Measurements from ENCODE around the gene SMO.

Gene SMO

GRCh38 chr7:129225206-129225930 lies 36.9 kb downstream of the SMO start:
- DNase-seq (ENCODE audit: low read depth), result no peak
- H3K4me3 ChIP-seq (ENCODE audit: control insufficient read depth, low read depth, low read length), result peak overlapping the region; percentile 59
- no peak for TF ChIP-seq CTCF (IDR thresholded peaks at IDR 0.05; ENCODE audit: control insufficient read depth, insufficient read depth, low read depth, low read length, missing control alignments)

- no peak for TF ChIP-seq CTCF (IDR thresholded peaks at IDR 0.05; ENCODE audit: control insufficient read depth, insufficient read depth, low read depth, low read length, missing control alignments)
- peak overlapping the region; percentile 59 for H3K4me3 ChIP-seq (ENCODE audit: control insufficient read depth, low read depth, low read length)
- DNase-seq (ENCODE audit: low read depth), result no peak
Observed at GRCh38 chr7:129225931-129226572, 37.6 kb downstream of the SMO start.

GRCh38 chr7:129227646-129228578 lies 39.5 kb downstream of the SMO start:
- no peak for TF ChIP-seq CTCF (IDR thresholded peaks at IDR 0.05; ENCODE audit: control insufficient read depth, insufficient read depth, low read depth, low read length, missing control alignments)
- no peak for DNase-seq (ENCODE audit: low read depth)
- no peak overlapping the region for H3K4me3 ChIP-seq (ENCODE audit: control insufficient read depth, low read depth, low read length)

GRCh38 chr7:129228633-129229032 lies 40.2 kb downstream of the SMO start:
- no peak overlapping the region for H3K4me3 ChIP-seq (ENCODE audit: control insufficient read depth, low read depth, low read length)
- no peak for TF ChIP-seq CTCF (IDR thresholded peaks at IDR 0.05; ENCODE audit: control insufficient read depth, insufficient read depth, low read depth, low read length, missing control alignments)
- DNase-seq (ENCODE audit: low read depth), result no peak

- no peak for TF ChIP-seq CTCF (IDR thresholded peaks at IDR 0.05; ENCODE audit: control insufficient read depth, insufficient read depth, low read depth, low read length, missing control alignments)
- no peak overlapping the region for H3K4me3 ChIP-seq (ENCODE audit: control insufficient read depth, low read depth, low read length)
- no peak for DNase-seq (ENCODE audit: low read depth)
Observed at GRCh38 chr7:129231666-129232065, 43.2 kb downstream of the SMO start.

- DNase-seq (ENCODE audit: low read depth), result no peak
- no peak for TF ChIP-seq CTCF (IDR thresholded peaks at IDR 0.05; ENCODE audit: control insufficient read depth, insufficient read depth, low read depth, low read length, missing control alignments)
- no peak overlapping the region for H3K4me3 ChIP-seq (ENCODE audit: control insufficient read depth, low read depth, low read length)
Observed at GRCh38 chr7:129238546-129238945, 50.1 kb downstream of the SMO start.

All from AG09309 (cell line).